GM23338 (cell line): ENCODE measurements around the gene TANGO2. TPM values are rescaled to one million over a fixed set of nuclear protein-coding genes. Genes with fewer than 3 reads are reported as not detected.

Experiments
- ATAC-seq: fragments of 200-7000 bp; cut with Tn5 transposase; 3 replicates; pipeline ENCODE4 v1.9.1; 2020
- DNase-seq: peaks from one replicate; pipeline ENCODE4 v3.0.0-alpha.2; 2015; ENCODE audit warnings: low spot score
- H2AFZ ChIP-seq: fragments of 200-600 bp; sonication (generic); 2 replicates; pipeline ENCODE4 v1.8.0; 2016; ENCODE audit warnings: antibody characterized with exemption, mild to moderate bottlenecking, moderate library complexity
- H3F3A ChIP-seq: fragments of 200-600 bp; sonication (generic); replicated peaks from 2 replicates; pipeline ENCODE4 v1.8.0; 2017; ENCODE audit warnings: antibody characterized with exemption, mixed run types, low read depth
- H3K27ac ChIP-seq: fragments of 200-600 bp; sonication (generic); 2 replicates; pipeline ENCODE4 v1.6.1; 2016; ENCODE audit warnings: low read depth
- H3K27me3 ChIP-seq: fragments of 200-600 bp; sonication (generic); 2 replicates; pipeline ENCODE4 v1.8.0; 2016; ENCODE audit warnings: mild to moderate bottlenecking, mixed run types, moderate library complexity; ENCODE audit not compliant: insufficient read depth
- H3K36me3 ChIP-seq: fragments of 200-600 bp; sonication (generic); 2 replicates; pipeline ENCODE4 v1.8.0; 2016; ENCODE audit warnings: mild to moderate bottlenecking; ENCODE audit not compliant: insufficient read depth
- H3K4me1 ChIP-seq: fragments of 200-600 bp; sonication (generic); 2 replicates; pipeline ENCODE4 v1.8.0; 2016; ENCODE audit warnings: mild to moderate bottlenecking, moderate library complexity; ENCODE audit not compliant: insufficient read depth
- H3K4me2 ChIP-seq: fragments of 200-600 bp; sonication (generic); 2 replicates; pipeline ENCODE4 v1.7.1; 2017; ENCODE audit warnings: mixed run types
- H3K4me3 ChIP-seq: fragments of 200-600 bp; sonication (generic); 2 replicates; pipeline ENCODE4 v1.6.1; 2016; ENCODE audit warnings: mixed run types
- H3K79me2 ChIP-seq: fragments of 200-600 bp; sonication (generic); replicated peaks from 2 replicates; pipeline ENCODE4 v1.8.0; 2017; ENCODE audit warnings: mild to moderate bottlenecking; ENCODE audit not compliant: insufficient read depth
- H3K9me2 ChIP-seq: fragments of 200-600 bp; sonication (generic); 2 replicates; pipeline ENCODE4 v1.8.0; 2017; ENCODE audit not compliant: insufficient read depth
- H4K20me1 ChIP-seq: fragments of 200-600 bp; sonication (generic); replicated peaks from 2 replicates; pipeline ENCODE4 v1.8.0; 2017; ENCODE audit warnings: mild to moderate bottlenecking; ENCODE audit not compliant: insufficient read depth
- H3K27ac Mint-ChIP-seq: 2 replicates; pipeline ENCODE4 v1.8.0; 2020; ENCODE audit warnings: inconsistent platforms, mild to moderate bottlenecking, moderate library complexity, mixed read lengths
- H3K27me3 Mint-ChIP-seq: 3 replicates; pipeline ENCODE4 v1.8.0; 2022; ENCODE audit warnings: low read depth, mild to moderate bottlenecking, moderate library complexity, mixed read lengths, inconsistent platforms; ENCODE audit not compliant: insufficient read depth, poor library complexity
- H3K36me3 Mint-ChIP-seq: 3 replicates; pipeline ENCODE4 v1.8.0; 2021; ENCODE audit warnings: low read depth, mild to moderate bottlenecking, inconsistent platforms, moderate library complexity, mixed read lengths
- H3K4me1 Mint-ChIP-seq: 3 replicates; pipeline ENCODE4 v1.8.0; 2020; ENCODE audit warnings: mild to moderate bottlenecking, inconsistent platforms, mixed read lengths
- H3K4me3 Mint-ChIP-seq: 3 replicates; pipeline ENCODE4 v1.8.0; 2021; ENCODE audit warnings: moderate library complexity, mild to moderate bottlenecking, inconsistent platforms, mixed read lengths
- H3K9me3 Mint-ChIP-seq: 3 replicates; pipeline ENCODE4 v1.8.0; 2020; ENCODE audit warnings: moderate library complexity, mild to moderate bottlenecking, inconsistent platforms, mixed read lengths
- CREB1 ChIP-seq: fragments of 250-450 bp; sonication (Bioruptor Pico); IDR thresholded peaks from 2 replicates; pipeline ENCODE4 v1.5.0; 2020; ENCODE audit warnings: low read depth, mild to moderate bottlenecking, moderate library complexity
- EZH2 ChIP-seq: fragments of 200-600 bp; sonication (generic); IDR thresholded peaks from one replicate; pipeline ENCODE4 v1.8.0; 2017; ENCODE audit warnings: antibody characterized with exemption, mild to moderate bottlenecking, low read depth; ENCODE audit not compliant: unreplicated experiment
- EZH2phosphoT487 ChIP-seq: fragments of 200-600 bp; sonication (generic); IDR thresholded peaks from one replicate; pipeline ENCODE4 v1.8.1; 2018; ENCODE audit warnings: antibody characterized with exemption; ENCODE audit not compliant: unreplicated experiment
- JUNB ChIP-seq: IDR thresholded peaks from one replicate; pipeline ENCODE4 v1.6.1; 2016; ENCODE audit warnings: antibody characterized with exemption; ENCODE audit not compliant: unreplicated experiment
- NANOG ChIP-seq: IDR thresholded peaks from 2 replicates; pipeline ENCODE4 v1.6.1; 2016; ENCODE audit warnings: antibody characterized with exemption, borderline replicate concordance
- POLR2AphosphoS5 ChIP-seq: IDR thresholded peaks from 2 replicates; pipeline ENCODE4 v1.6.1; 2016; ENCODE audit warnings: antibody characterized with exemption, low read depth
- STAT1 ChIP-seq: IDR thresholded peaks from one replicate; pipeline ENCODE4 v1.6.1; 2016; ENCODE audit warnings: antibody characterized with exemption; ENCODE audit not compliant: unreplicated experiment
- ZNF114 ChIP-seq: fragments of 250-450 bp; sonication (Bioruptor Pico); IDR thresholded peaks from 2 replicates; pipeline ENCODE4 v1.5.0; 2020; ENCODE audit warnings: mild to moderate bottlenecking, moderate library complexity
- ZNF331 ChIP-seq: fragments of 250-450 bp; sonication (Bioruptor Pico); IDR thresholded peaks from 2 replicates; pipeline ENCODE4 v1.5.0; 2020; ENCODE audit warnings: low read depth, mild to moderate bottlenecking, moderate library complexity
- polyA plus RNA-seq: library from polyadenylated mRNA; unstranded; fragments of >200 nt; fragmentation: Nextera tagmentation; extraction: Ambion mirVana; gene quantifications from 2 replicates; pipeline ENCODE4 v1.2.1, GENCODE V29; 2016
- total RNA-seq: library from RNA; depleted of rRNA; stranded (reverse); fragments of >200 nt; shearing (Covaris generic); gene quantifications from 2 replicates; pipeline ENCODE4 v1.2.3, GENCODE V29; 2014
- TF ChIP-seq, protein P1 (sequence below): IDR thresholded peaks from one replicate; pipeline ENCODE4 v1.6.1; 2018; ENCODE audit warnings: antibody characterized with exemption; ENCODE audit not compliant: unreplicated experiment
- TF ChIP-seq, protein P2 (sequence below): IDR thresholded peaks from 2 replicates; pipeline ENCODE4 v1.6.1; 2016; ENCODE audit warnings: antibody characterized with exemption
- TF ChIP-seq, protein P3 (sequence below), 2 experiments: fragments of 200-600 bp in 1 of 2; sonication (generic) in 1 of 2; conservative IDR thresholded peaks; 2 replicates each; pipeline versions ENCODE4 v1.5.1 to v1.6.1; 2016 to 2017; ENCODE audit warnings: antibody characterized with exemption in 2 of 2, low read depth in 2 of 2, mild to moderate bottlenecking in 2 of 2, moderate library complexity in 1 of 2
- TF ChIP-seq, protein P4 (sequence below): fragments of 250-450 bp; sonication (Bioruptor Pico); IDR thresholded peaks from 2 replicates; pipeline ENCODE4 v1.5.0; 2020; ENCODE audit warnings: mild to moderate bottlenecking, moderate library complexity

The TANGO2 gene
- total and polyA plus RNA-seq, 2 experiments from 2014 or later: 6.9 to 15.0 TPM

DNA sequence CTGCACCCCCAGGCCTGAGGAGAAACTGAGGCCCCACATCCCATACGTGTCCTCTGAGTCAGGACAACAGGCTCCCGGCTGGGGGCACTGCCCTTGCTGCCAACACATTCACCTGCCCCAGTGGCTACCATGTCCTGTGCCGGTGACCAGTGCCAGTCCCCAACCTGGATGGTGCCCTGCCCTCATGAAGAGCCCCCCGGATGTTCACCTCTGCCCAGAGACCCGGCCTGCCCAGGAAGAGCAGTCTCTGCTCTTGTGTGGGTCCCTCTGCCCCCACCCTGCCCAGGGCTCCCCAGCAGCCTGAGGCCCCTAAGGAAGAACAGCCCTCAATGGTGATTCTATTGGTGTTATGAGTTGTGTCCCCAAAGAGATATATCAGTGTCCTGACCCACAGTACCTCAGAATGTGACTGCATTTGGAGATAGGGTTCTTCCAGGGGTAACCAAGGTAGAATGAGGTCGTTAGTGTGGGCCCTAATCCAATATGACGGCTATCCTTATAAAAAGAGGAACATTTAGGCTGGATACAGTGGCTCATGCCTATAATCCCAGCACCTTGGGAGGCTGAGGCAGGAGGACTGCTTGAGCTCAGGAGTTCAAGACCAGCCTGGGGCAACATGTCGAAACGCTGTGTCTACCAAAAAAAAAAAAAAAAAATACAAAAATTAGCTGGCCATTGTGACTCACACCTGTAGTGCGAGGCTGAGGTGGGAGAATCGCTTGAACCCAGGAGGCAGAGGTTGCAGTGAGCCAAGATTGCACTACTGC, 45.9 kb downstream of the TANGO2 start:
- Histone ChIP-seq H3K27ac (no peak overlapping the region), H4K20me1 (no peaks in the 10 kb centered on the region), H3F3A (no peaks in the 10 kb centered on the region), H3K9me2 (no peaks in the 10 kb centered on the region), H2AFZ (no peak overlapping the region), H3K4me1 (no peaks in the 10 kb centered on the region), H3K4me3 (no peak overlapping the region), H3K36me3 (no peaks in the 10 kb centered on the region), H3K4me2 (no peak overlapping the region), H3K79me2 (no peaks in the 10 kb centered on the region), H3K27me3 (no peaks in the 10 kb centered on the region)
- H3K4me3 Mint-ChIP-seq: no peak overlapping the region
- no peaks in the 10 kb centered on the region for H3K9me3 Mint-ChIP-seq
- H3K4me1 Mint-ChIP-seq: no peaks in the 10 kb centered on the region
- no peak for DNase-seq
- TF ChIP-seq, protein P1, sequence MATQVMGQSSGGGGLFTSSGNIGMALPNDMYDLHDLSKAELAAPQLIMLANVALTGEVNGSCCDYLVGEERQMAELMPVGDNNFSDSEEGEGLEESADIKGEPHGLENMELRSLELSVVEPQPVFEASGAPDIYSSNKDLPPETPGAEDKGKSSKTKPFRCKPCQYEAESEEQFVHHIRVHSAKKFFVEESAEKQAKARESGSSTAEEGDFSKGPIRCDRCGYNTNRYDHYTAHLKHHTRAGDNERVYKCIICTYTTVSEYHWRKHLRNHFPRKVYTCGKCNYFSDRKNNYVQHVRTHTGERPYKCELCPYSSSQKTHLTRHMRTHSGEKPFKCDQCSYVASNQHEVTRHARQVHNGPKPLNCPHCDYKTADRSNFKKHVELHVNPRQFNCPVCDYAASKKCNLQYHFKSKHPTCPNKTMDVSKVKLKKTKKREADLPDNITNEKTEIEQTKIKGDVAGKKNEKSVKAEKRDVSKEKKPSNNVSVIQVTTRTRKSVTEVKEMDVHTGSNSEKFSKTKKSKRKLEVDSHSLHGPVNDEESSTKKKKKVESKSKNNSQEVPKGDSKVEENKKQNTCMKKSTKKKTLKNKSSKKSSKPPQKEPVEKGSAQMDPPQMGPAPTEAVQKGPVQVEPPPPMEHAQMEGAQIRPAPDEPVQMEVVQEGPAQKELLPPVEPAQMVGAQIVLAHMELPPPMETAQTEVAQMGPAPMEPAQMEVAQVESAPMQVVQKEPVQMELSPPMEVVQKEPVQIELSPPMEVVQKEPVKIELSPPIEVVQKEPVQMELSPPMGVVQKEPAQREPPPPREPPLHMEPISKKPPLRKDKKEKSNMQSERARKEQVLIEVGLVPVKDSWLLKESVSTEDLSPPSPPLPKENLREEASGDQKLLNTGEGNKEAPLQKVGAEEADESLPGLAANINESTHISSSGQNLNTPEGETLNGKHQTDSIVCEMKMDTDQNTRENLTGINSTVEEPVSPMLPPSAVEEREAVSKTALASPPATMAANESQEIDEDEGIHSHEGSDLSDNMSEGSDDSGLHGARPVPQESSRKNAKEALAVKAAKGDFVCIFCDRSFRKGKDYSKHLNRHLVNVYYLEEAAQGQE: no peak
- TF ChIP-seq JUNB: no peak
- TF ChIP-seq, protein P2, sequence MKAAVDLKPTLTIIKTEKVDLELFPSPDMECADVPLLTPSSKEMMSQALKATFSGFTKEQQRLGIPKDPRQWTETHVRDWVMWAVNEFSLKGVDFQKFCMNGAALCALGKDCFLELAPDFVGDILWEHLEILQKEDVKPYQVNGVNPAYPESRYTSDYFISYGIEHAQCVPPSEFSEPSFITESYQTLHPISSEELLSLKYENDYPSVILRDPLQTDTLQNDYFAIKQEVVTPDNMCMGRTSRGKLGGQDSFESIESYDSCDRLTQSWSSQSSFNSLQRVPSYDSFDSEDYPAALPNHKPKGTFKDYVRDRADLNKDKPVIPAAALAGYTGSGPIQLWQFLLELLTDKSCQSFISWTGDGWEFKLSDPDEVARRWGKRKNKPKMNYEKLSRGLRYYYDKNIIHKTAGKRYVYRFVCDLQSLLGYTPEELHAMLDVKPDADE: no peak
- no peak for TF ChIP-seq ZNF114
- TF ChIP-seq ZNF331 (CRISPR knock-in tag): no peak
- no peak for TF ChIP-seq NANOG
- TF ChIP-seq EZH2: no peak
- TF ChIP-seq POLR2AphosphoS5: no peak
- TF ChIP-seq, protein P3, sequence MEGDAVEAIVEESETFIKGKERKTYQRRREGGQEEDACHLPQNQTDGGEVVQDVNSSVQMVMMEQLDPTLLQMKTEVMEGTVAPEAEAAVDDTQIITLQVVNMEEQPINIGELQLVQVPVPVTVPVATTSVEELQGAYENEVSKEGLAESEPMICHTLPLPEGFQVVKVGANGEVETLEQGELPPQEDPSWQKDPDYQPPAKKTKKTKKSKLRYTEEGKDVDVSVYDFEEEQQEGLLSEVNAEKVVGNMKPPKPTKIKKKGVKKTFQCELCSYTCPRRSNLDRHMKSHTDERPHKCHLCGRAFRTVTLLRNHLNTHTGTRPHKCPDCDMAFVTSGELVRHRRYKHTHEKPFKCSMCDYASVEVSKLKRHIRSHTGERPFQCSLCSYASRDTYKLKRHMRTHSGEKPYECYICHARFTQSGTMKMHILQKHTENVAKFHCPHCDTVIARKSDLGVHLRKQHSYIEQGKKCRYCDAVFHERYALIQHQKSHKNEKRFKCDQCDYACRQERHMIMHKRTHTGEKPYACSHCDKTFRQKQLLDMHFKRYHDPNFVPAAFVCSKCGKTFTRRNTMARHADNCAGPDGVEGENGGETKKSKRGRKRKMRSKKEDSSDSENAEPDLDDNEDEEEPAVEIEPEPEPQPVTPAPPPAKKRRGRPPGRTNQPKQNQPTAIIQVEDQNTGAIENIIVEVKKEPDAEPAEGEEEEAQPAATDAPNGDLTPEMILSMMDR (conservative IDR thresholded peaks at IDR 0.05; ENCODE audit: low read depth in 2 of 2): no peak
- no peak for TF ChIP-seq STAT1
- TF ChIP-seq, protein P4, sequence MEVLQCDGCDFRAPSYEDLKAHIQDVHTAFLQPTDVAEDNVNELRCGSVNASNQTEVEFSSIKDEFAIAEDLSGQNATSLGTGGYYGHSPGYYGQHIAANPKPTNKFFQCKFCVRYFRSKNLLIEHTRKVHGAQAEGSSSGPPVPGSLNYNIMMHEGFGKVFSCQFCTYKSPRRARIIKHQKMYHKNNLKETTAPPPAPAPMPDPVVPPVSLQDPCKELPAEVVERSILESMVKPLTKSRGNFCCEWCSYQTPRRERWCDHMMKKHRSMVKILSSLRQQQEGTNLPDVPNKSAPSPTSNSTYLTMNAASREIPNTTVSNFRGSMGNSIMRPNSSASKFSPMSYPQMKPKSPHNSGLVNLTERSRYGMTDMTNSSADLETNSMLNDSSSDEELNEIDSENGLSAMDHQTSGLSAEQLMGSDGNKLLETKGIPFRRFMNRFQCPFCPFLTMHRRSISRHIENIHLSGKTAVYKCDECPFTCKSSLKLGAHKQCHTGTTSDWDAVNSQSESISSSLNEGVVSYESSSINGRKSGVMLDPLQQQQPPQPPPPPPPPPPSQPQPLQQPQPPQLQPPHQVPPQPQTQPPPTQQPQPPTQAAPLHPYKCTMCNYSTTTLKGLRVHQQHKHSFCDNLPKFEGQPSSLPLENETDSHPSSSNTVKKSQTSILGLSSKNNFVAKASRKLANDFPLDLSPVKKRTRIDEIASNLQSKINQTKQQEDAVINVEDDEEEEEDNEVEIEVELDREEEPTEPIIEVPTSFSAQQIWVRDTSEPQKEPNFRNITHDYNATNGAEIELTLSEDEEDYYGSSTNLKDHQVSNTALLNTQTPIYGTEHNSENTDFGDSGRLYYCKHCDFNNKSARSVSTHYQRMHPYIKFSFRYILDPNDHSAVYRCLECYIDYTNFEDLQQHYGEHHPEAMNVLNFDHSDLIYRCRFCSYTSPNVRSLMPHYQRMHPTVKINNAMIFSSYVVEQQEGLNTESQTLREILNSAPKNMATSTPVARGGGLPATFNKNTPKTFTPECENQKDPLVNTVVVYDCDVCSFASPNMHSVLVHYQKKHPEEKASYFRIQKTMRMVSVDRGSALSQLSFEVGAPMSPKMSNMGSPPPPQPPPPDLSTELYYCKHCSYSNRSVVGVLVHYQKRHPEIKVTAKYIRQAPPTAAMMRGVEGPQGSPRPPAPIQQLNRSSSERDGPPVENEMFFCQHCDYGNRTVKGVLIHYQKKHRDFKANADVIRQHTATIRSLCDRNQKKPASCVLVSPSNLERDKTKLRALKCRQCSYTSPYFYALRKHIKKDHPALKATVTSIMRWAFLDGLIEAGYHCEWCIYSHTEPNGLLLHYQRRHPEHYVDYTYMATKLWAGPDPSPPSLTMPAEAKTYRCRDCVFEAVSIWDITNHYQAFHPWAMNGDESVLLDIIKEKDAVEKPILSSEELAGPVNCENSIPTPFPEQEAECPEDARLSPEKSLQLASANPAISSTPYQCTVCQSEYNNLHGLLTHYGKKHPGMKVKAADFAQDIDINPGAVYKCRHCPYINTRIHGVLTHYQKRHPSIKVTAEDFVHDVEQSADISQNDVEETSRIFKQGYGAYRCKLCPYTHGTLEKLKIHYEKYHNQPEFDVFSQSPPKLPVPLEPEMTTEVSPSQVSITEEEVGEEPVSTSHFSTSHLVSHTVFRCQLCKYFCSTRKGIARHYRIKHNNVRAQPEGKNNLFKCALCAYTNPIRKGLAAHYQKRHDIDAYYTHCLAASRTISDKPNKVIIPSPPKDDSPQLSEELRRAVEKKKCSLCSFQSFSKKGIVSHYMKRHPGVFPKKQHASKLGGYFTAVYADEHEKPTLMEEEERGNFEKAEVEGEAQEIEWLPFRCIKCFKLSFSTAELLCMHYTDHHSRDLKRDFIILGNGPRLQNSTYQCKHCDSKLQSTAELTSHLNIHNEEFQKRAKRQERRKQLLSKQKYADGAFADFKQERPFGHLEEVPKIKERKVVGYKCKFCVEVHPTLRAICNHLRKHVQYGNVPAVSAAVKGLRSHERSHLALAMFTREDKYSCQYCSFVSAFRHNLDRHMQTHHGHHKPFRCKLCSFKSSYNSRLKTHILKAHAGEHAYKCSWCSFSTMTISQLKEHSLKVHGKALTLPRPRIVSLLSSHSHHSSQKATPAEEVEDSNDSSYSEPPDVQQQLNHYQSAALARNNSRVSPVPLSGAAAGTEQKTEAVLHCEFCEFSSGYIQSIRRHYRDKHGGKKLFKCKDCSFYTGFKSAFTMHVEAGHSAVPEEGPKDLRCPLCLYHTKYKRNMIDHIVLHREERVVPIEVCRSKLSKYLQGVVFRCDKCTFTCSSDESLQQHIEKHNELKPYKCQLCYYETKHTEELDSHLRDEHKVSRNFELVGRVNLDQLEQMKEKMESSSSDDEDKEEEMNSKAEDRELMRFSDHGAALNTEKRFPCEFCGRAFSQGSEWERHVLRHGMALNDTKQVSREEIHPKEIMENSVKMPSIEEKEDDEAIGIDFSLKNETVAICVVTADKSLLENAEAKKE (CRISPR knock-in tag): no peak
- no peak for TF ChIP-seq CREB1 (CRISPR knock-in tag)
- no peak for TF ChIP-seq EZH2phosphoT487
- ATAC-seq: no peak
- H3K27ac Mint-ChIP-seq: no peak overlapping the region
- H3K36me3 Mint-ChIP-seq: no peaks in the 10 kb centered on the region; the same call in 2 of the 3 replicates
- peaks cover 7% of the 10 kb centered on the region for H3K27me3 Mint-ChIP-seq
